ENCODE measurements around the gene SLC41A2. TPM values are rescaled to one million over a fixed set of nuclear protein-coding genes. Genes with fewer than 3 reads are reported as not detected.

The SLC41A2 gene, protein sequence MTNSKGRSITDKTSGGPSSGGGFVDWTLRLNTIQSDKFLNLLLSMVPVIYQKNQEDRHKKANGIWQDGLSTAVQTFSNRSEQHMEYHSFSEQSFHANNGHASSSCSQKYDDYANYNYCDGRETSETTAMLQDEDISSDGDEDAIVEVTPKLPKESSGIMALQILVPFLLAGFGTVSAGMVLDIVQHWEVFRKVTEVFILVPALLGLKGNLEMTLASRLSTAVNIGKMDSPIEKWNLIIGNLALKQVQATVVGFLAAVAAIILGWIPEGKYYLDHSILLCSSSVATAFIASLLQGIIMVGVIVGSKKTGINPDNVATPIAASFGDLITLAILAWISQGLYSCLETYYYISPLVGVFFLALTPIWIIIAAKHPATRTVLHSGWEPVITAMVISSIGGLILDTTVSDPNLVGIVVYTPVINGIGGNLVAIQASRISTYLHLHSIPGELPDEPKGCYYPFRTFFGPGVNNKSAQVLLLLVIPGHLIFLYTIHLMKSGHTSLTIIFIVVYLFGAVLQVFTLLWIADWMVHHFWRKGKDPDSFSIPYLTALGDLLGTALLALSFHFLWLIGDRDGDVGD
- total RNA-seq: 17.1 and 41.2 TPM in 2 replicates

DNA sequence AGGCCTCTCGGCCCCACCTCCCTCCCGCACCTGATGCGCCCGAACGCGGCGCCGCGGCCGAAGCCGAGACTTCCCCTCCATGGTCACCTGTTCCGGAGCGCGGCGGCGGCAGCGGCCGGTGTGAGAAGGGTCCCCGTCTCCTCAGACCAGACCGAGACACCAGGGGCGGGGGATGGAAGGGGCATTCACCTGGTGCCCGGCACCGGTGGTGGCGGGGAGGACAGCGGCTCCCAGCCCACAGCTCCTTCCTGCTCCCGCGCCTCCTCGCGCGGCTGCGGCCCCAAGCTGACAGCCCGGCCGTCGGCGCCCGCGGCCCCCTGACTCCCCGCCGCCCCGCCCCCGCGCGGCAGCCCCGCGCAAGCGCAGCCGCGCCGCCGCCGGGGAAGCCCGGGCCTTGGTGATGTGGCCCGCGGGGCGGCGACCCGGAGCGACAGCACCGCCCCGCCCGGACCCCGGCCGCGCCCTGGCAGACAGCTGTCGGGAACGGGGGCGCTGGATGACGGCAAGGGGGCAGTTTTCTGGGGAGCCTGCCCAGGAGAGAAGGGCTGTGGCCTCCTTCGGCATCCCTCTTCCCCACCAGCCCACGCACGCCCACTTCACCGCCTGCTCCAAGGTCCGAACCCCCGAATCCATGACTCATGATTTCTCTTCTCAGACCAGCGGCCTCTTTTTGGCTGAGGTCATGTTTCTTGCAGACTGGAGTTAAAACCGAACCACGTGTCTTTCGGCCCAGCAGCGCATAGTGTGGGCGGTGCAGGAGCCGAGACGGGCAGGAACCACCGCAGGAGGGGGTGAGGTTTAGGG, at the start of gene SLC41A2:
Gene SLC41A2, minus strand, starts transcription at position 290 of the 804 bp plus-strand sequence. CDS start 29,763 bp downstream, outside the sequence.

DNA sequence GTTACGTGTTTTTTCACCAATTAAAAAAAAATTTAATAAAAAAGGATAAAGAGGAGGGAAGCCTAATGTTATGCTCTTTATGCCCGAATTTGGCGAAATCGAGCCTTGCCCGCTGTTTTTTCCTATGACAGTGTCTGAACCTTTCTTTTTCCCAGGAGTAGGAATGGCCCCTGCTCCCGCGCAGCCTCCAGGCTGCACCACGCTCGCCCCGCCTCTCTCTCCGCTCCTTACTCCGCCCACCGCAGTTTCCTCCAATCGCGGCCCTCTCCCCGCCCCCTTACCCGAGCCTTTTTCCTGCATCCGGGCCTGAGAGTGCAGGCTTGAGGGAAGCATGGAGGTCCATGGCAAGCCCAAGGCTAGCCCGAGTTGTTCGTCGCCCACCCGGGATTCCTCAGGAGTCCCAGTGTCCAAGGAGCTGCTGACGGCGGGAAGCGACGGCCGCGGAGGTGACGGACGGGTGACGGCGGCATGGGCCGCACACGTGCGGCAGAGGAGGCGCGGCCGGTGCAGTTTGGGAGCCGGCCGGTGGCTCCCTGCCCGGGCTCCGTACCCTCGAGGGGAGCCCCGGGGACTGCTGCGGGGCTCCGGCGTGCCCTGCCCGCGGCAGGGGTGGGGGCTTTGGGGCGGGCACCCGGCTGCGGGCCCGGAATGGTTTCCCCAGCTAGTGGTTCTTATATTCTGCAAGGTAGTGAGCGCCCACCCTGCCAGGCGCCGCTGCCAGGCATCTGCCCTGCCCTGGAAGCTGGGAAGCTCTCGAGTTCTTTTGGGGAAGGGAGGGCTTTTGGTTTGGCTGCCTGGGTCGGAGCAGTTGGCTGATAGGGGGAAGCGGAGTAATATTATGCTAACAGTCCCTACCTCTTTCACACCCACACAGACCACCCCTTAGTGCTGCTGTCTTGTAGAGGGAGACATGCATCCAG, 28.2 kb upstream of the SLC41A2 start, which contains the start of gene NOPCHAP1:
Gene NOPCHAP1, plus strand, starts transcription at position 295 of the 920 bp plus-strand sequence. Its CDS starts 37 bp downstream, at position 332.

Other genes with a start within 250 kb of the SLC41A2 start
- gene NOPCHAP1, start 28.0 kb upstream of the SLC41A2 start, total RNA-seq: 7.3 and 7.9 TPM in 2 replicates
- gene ALDH1L2, start 126.2 kb upstream of the SLC41A2 start, total RNA-seq: 40.6 and 74.4 TPM in 2 replicates
- gene WASHC4, start 149.4 kb upstream of the SLC41A2 start, total RNA-seq: 90.1 and 142 TPM in 2 replicates